ENCODE results near the gene CPHXL.

Gene CPHXL

GRCh38 chr16:75758215-75758614 lies 31.9 kb upstream of the CPHXL start:
- DNase-seq, result no peak
- no peak overlapping the region for H4K12ac ChIP-seq (ENCODE audit: low read depth, low read length)
- H3K4me1 ChIP-seq (ENCODE audit: control insufficient read depth in 1 of 2, insufficient read depth in 2 of 2, low read length in 2 of 2), result no peaks in the 10 kb centered on the region
- no peak overlapping the region for H3K23ac ChIP-seq (ENCODE audit: low read length)
- H2BK12ac ChIP-seq (ENCODE audit: low read length), result no peak overlapping the region
- no peak overlapping the region for H3K27ac ChIP-seq (ENCODE audit: low read depth, low read length)
- H3K79me2 ChIP-seq (ENCODE audit: control insufficient read depth, insufficient read depth, low read length, poor library complexity), result no peaks in the 10 kb centered on the region
- no peak overlapping the region for H2BK5ac ChIP-seq (ENCODE audit: low read depth, low read length, poor library complexity)
- no peak overlapping the region for H4K91ac ChIP-seq (ENCODE audit: low read depth, low read length)
- no peak overlapping the region for H3K9ac ChIP-seq (ENCODE audit: low read length)
- no peaks in the 10 kb centered on the region for H3K27me3 ChIP-seq (ENCODE audit: insufficient read depth, low read length)
- no peak overlapping the region for H3K18ac ChIP-seq (ENCODE audit: low read length)
- no peak overlapping the region for H3K4me2 ChIP-seq (ENCODE audit: low read length)
- no peak overlapping the region for H2BK120ac ChIP-seq (ENCODE audit: insufficient read depth, low read length, poor library complexity)
- no peak overlapping the region for H2AK5ac ChIP-seq (ENCODE audit: low read length)
- no peak overlapping the region for H2AFZ ChIP-seq (ENCODE audit: insufficient read depth, low read length, poor library complexity)
- WGBS (ENCODE audit: extremely low coverage, insufficient coverage, insufficient read length), result no CpG with 5 or more reads among the region's 1 CpG
- H3K79me1 ChIP-seq (ENCODE audit: low read length), result no peaks in the 10 kb centered on the region
- no peaks in the 10 kb centered on the region for H3K36me3 ChIP-seq (ENCODE audit: control insufficient read depth in 1 of 2, insufficient read depth in 2 of 2, low read length in 2 of 2)
- no peak overlapping the region for H3K4me3 ChIP-seq (ENCODE audit: low read depth, low read length)
- no peak overlapping the region for H3K4ac ChIP-seq (ENCODE audit: low read depth, low read length)
- H3K14ac ChIP-seq (ENCODE audit: low read length), result no peak overlapping the region
- no peak overlapping the region for H4K8ac ChIP-seq (ENCODE audit: low read depth, low read length)
- H3K9me3 ChIP-seq (ENCODE audit: insufficient read depth, low read depth, low read length), result peaks cover 1% of the 10 kb centered on the region

DNA sequence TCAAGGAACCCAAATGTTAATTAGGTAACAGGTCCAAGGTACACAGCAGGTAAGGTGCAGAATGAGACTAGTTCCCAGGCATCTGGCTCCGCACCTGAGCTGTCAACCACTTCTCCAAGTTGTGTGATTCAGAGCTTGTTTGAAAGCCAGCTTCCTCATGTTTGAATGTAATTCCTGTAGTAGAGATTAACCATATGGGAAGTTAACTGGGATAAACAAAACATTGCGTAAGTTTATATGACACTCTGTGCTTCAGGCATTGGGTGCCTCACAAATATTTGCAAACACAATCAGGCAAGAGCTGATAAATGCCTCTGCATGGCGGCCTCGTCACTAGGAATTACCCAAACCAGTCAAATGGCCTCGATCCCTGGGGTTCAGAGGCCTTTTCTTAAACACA lies 27.9 kb upstream of the CPHXL start:
- H3K4me2 ChIP-seq (ENCODE audit: low read length), result no peak overlapping the region
- no peak overlapping the region for H4K8ac ChIP-seq (ENCODE audit: low read depth, low read length)
- no peak overlapping the region for H3K23ac ChIP-seq (ENCODE audit: low read length)
- H2AFZ ChIP-seq (ENCODE audit: insufficient read depth, low read length, poor library complexity), result no peak overlapping the region
- no peaks in the 10 kb centered on the region for H3K79me2 ChIP-seq (ENCODE audit: control insufficient read depth, insufficient read depth, low read length, poor library complexity)
- WGBS (ENCODE audit: extremely low coverage, insufficient coverage, insufficient read length), result no CpG with 5 or more reads among the region's 5 CpGs
- H3K4me3 ChIP-seq (ENCODE audit: low read depth, low read length), result no peak overlapping the region
- H3K4me1 ChIP-seq (ENCODE audit: control insufficient read depth in 1 of 2, insufficient read depth in 2 of 2, low read length in 2 of 2), result no peaks in the 10 kb centered on the region
- no peak overlapping the region for H3K18ac ChIP-seq (ENCODE audit: low read length)
- H3K4ac ChIP-seq (ENCODE audit: low read depth, low read length), result no peak overlapping the region
- no peak overlapping the region for H3K9ac ChIP-seq (ENCODE audit: low read length)
- no peak overlapping the region for H2BK12ac ChIP-seq (ENCODE audit: low read length)
- H2AK5ac ChIP-seq (ENCODE audit: low read length), result no peak overlapping the region
- no peaks in the 10 kb centered on the region for H3K27me3 ChIP-seq (ENCODE audit: insufficient read depth, low read length)
- H3K14ac ChIP-seq (ENCODE audit: low read length), result no peak overlapping the region
- no peak overlapping the region for H3K27ac ChIP-seq (ENCODE audit: low read depth, low read length)
- H3K36me3 ChIP-seq (ENCODE audit: control insufficient read depth in 1 of 2, insufficient read depth in 2 of 2, low read length in 2 of 2), result no peaks in the 10 kb centered on the region
- H3K9me3 ChIP-seq (ENCODE audit: insufficient read depth, low read depth, low read length), result peaks cover 2% of the 10 kb centered on the region
- H3K79me1 ChIP-seq (ENCODE audit: low read length), result no peaks in the 10 kb centered on the region
- H4K91ac ChIP-seq (ENCODE audit: low read depth, low read length), result no peak overlapping the region
- no peak overlapping the region for H2BK5ac ChIP-seq (ENCODE audit: low read depth, low read length, poor library complexity)
- H4K12ac ChIP-seq (ENCODE audit: low read depth, low read length), result no peak overlapping the region
- H2BK120ac ChIP-seq (ENCODE audit: insufficient read depth, low read length, poor library complexity), result no peak overlapping the region
- peak in 1 of 2 donors; percentile 22 for DNase-seq

- Histone ChIP-seq H3K23ac (ENCODE audit: low read length) (no peak overlapping the region), H3K9me3 (ENCODE audit: insufficient read depth, low read depth, low read length) (peaks cover 2% of the 10 kb centered on the region), H2AFZ (ENCODE audit: insufficient read depth, low read length, poor library complexity) (no peak overlapping the region), H4K91ac (ENCODE audit: low read depth, low read length) (no peak overlapping the region), H3K4ac (ENCODE audit: low read depth, low read length) (no peak overlapping the region), H2BK12ac (ENCODE audit: low read length) (no peak overlapping the region), H2AK5ac (ENCODE audit: low read length) (no peak overlapping the region), H3K36me3 (ENCODE audit: control insufficient read depth in 1 of 2, insufficient read depth in 2 of 2, low read length in 2 of 2) (no peaks in the 10 kb centered on the region), H3K27me3 (ENCODE audit: insufficient read depth, low read length) (no peaks in the 10 kb centered on the region), H3K79me1 (ENCODE audit: low read length) (no peaks in the 10 kb centered on the region), H3K9ac (ENCODE audit: low read length) (no peak overlapping the region), H4K8ac (ENCODE audit: low read depth, low read length) (no peak overlapping the region), H3K4me3 (ENCODE audit: low read depth, low read length) (no peak overlapping the region), H3K4me2 (ENCODE audit: low read length) (no peak overlapping the region), H3K79me2 (ENCODE audit: control insufficient read depth, insufficient read depth, low read length, poor library complexity) (no peaks in the 10 kb centered on the region), H2BK5ac (ENCODE audit: low read depth, low read length, poor library complexity) (no peak overlapping the region), H3K18ac (ENCODE audit: low read length) (no peak overlapping the region), H4K12ac (ENCODE audit: low read depth, low read length) (no peak overlapping the region), H2BK120ac (ENCODE audit: insufficient read depth, low read length, poor library complexity) (no peak overlapping the region), H3K27ac (ENCODE audit: low read depth, low read length) (no peak overlapping the region), H3K4me1 (ENCODE audit: control insufficient read depth in 1 of 2, insufficient read depth in 2 of 2, low read length in 2 of 2) (no peaks in the 10 kb centered on the region), H3K14ac (ENCODE audit: low read length) (no peak overlapping the region)
- no CpG with 5 or more reads among the region's 3 CpGs for WGBS (ENCODE audit: extremely low coverage, insufficient coverage, insufficient read length)
- DNase-seq, result no peak
Observed at GRCh38 chr16:75750528-75750927, 24.2 kb upstream of the CPHXL start.

DNA sequence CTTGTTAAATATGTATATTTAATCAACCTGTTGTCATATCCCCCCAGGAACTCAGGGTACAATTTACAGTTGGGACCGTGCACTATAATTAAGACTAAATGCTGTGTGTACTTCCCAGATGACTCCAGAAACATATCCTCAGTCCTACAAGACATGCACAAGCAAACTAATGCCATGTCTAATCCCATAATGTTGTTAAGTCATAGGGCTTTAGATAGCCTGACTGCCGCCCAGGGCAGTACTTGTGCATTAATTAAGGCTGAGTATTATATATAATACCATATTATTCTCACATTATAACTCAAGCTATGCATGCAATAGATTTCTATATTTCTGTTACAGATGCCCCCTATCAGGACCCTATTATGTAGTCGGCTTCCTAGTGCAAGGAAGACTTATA lies 20.1 kb upstream of the CPHXL start:
- no peak for DNase-seq
- Histone ChIP-seq H3K18ac (ENCODE audit: low read length) (no peak overlapping the region), H3K27ac (ENCODE audit: low read depth, low read length) (no peak overlapping the region), H3K4ac (ENCODE audit: low read depth, low read length) (no peak overlapping the region), H2AFZ (ENCODE audit: insufficient read depth, low read length, poor library complexity) (no peak overlapping the region), H2BK5ac (ENCODE audit: low read depth, low read length, poor library complexity) (no peak overlapping the region), H3K79me2 (ENCODE audit: control insufficient read depth, insufficient read depth, low read length, poor library complexity) (no peaks in the 10 kb centered on the region), H2BK12ac (ENCODE audit: low read length) (no peak overlapping the region), H3K9me3 (ENCODE audit: insufficient read depth, low read depth, low read length) (peaks cover 4% of the 10 kb centered on the region), H3K4me3 (ENCODE audit: low read depth, low read length) (no peak overlapping the region), H3K36me3 (ENCODE audit: control insufficient read depth in 1 of 2, insufficient read depth in 2 of 2, low read length in 2 of 2) (no peaks in the 10 kb centered on the region), H4K12ac (ENCODE audit: low read depth, low read length) (no peak overlapping the region), H3K27me3 (ENCODE audit: insufficient read depth, low read length) (no peaks in the 10 kb centered on the region), H2BK120ac (ENCODE audit: insufficient read depth, low read length, poor library complexity) (no peak overlapping the region), H3K9ac (ENCODE audit: low read length) (no peak overlapping the region), H3K79me1 (ENCODE audit: low read length) (no peaks in the 10 kb centered on the region), H4K91ac (ENCODE audit: low read depth, low read length) (no peak overlapping the region), H3K14ac (ENCODE audit: low read length) (no peak overlapping the region), H2AK5ac (ENCODE audit: low read length) (no peak overlapping the region), H3K23ac (ENCODE audit: low read length) (no peak overlapping the region), H3K4me1 (ENCODE audit: control insufficient read depth in 1 of 2, insufficient read depth in 2 of 2, low read length in 2 of 2) (no peaks in the 10 kb centered on the region), H4K8ac (ENCODE audit: low read depth, low read length) (no peak overlapping the region), H3K4me2 (ENCODE audit: low read length) (no peak overlapping the region)
- no CpG with 5 or more reads among the region's 3 CpGs for WGBS (ENCODE audit: extremely low coverage, insufficient coverage, insufficient read length)
